Renal cortical epithelial cell (primary cell): ENCODE results near the gene B3GNT3. TPM values are rescaled to one million over a fixed set of nuclear protein-coding genes. Genes with fewer than 3 reads are reported as not detected.

Source experiments
- DNase-seq: peaks from one replicate; pipeline ENCODE4 v3.0.0-alpha.2; 2011; ENCODE audit warnings: low read depth
- total RNA-seq: library from RNA; depleted of rRNA; stranded (reverse); fragments of >200 nt; gene quantifications from 2 replicates; pipeline ENCODE4 v1.2.3, GENCODE V29; 2014

The B3GNT3 gene, protein sequence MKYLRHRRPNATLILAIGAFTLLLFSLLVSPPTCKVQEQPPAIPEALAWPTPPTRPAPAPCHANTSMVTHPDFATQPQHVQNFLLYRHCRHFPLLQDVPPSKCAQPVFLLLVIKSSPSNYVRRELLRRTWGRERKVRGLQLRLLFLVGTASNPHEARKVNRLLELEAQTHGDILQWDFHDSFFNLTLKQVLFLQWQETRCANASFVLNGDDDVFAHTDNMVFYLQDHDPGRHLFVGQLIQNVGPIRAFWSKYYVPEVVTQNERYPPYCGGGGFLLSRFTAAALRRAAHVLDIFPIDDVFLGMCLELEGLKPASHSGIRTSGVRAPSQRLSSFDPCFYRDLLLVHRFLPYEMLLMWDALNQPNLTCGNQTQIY
- 0.80 and 6.8 TPM in 2 replicates for total RNA-seq

DNA sequence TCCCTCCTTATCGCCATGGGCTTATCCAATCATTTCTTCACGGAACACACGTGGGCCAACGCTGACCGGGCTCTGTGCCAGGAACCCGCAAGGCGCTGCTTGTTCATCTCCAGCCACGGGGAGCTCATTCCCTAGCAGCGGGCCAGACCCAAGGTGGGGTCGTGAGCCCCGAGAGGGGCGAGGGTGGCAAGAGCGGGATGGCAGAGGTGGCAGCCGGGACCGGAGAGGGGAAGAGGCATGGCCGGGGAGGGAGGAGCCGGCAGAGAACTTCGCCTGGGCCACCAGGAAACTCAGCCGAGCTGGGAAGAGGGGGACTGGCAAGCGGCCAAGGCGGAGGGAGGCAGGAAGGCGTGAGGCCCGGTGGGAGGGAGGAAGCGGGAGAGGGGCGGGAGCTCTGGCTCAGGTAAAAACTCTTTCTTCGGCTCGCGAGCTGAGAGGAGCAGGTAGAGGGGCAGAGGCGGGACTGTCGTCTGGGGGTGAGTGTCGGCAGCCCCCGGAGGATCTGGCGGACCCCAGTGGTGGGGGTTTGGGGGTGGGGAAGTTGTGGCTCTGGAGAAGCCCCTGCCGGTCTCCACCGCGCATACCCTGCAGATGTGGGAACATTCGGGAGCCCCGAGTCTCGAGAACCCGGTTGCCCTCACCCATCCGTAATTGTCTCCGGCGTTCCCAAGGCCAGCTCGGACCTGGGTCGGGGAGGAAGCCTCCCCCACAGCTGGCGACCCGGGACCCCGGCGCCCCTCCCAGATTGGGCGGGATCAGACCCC, at the start of gene B3GNT3:
Gene B3GNT3 (plus strand): TSS at position 408 of the 764 bp plus-strand sequence. CDS start 12,670 bp downstream, outside the sequence.
- peak; percentile 29 for DNase-seq

DNA sequence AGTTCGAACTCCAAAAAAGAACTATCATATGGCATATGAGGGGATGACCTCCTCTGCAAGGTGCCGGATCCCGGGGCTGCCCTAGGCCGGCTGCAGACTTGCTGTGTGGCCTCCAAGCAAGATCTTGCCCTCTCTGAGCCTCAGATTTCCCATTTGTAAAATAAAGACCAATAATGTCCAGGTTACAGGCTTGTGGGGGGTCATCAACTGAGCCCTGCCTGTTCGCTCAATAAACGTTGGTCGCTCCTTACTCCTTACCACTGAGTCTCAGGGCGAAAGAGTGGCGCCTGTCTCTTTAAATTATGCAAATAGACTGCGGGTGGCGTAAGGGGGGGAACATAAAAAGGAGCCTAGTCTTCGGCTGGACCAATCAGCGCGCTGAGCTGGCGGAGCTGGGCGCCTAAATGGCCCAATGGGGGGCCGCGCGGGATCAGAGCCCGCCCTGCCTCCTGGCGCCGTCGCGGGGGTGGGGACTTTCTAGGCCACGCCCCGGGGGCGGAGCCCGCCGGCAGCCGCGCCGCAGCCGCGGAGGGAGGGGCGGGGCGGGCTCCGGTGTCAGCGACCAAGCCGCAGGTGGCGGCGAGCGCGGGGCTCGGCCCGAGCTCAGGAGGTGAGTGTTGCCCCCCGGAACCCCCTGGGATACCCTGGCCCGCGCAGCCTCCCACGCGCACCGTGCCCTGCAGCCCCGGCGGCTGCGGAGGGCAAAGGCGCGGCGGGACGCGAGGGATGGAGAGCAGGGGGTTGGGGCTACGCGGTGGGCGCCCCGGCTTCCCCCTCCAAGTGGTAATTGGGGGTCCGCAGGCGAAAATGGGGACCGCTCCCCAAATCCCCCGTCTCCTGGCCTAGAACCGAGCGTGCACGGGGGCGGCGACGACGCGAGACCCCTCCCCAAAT, 47.5 kb upstream of the B3GNT3 start:
- peak; percentile 86 for DNase-seq

DNA sequence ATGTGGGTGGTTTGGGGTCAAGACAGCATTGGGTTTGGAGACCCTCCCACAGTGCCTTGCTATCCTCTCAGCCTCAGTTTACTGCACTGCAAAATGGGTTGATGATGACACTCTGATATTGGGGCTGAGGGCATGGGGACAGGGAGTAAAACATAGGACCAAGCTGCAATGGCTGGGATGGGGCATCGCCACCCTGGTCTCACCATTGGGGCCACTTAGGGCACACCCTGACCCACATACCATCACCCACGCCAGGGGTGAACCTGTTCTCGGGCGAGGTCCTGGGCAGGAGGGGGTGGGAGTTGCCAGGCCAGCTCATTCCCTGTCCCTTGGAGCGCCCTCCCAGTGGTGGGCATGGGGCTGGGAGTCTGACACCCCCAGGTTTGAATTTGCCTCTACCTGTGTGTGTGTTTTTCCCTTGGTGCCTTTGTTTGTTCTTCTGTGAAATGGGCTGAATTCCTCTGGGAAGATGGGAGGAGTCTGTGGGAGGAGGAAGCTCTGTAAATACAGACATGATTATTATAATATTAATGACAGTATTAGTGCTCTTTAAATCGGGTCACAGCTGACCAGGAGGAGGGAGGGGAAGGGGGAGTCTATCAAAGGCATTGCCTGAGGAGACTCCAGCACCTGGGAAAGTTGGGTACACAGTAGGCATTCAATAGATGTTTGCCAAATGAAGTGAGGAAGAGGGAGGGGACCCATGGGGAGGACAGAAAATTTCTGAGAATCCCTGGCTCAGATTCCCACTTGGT, 45.9 kb upstream of the B3GNT3 start:
- no peak for DNase-seq

DNA sequence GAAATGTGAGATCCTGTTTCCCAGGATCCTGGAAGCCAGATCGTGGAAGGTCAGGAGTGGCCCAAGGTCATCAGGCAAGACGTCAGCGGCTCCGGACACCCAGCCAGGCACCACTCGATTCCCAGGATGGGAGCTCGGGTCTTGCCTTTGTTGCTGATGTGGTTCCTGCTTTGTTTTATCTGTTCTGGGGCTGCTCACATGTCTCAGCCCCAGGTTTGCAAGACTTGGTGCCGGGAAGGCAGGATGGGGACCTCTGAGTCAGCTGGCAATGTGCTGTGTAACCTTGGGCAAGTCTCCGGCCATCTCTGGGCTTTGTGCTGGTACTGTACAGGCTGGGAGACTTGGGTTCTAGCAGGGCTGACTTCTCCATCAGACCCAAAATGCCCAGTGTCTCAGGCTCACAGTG, 45.0 kb upstream of the B3GNT3 start:
- DNase-seq = no peak

DNA sequence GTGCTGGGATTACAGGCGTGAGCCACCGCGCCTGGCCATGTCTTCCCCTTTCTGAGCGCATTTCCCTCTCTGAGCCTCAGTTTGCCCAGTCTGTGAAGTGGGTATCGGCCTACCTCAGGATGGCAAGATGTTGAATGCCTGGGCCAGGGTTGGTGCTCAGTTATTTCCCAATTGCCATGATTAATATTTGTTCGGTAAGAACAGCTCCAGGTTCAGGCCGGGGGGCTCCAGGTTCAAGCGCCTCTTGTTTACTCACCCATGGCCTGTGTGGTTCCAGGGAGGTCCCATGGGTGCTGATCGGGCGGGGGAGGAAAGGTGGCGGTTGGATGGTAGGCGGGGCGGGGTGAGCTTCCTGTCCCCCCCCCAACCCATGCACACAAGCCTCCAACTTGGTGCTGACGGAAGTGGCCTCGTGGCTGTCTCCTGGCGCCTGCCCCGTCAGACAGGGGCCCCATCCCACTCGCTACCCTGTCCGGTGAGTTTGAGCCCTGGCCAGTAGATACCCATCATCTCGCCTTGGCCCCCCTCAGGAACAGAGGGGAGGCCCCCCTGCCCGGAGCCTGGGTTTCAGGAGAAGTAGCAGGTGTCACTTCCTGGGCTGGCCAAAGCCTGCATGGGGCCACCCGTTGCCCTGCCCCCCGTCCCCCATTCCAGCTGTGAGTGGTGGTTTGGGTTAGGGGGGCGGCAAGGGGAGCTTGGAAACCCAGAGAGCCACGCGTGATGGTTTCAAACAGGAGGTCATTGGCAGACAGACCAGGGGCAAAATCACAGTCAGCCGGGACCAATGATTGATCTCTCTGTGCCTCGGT, 43.6 kb upstream of the B3GNT3 start, which contains the start of gene FCHO1:
Gene FCHO1 (plus strand): TSS at position 375 of the 809 bp plus-strand sequence. CDS start 3,688 bp downstream, outside the sequence.
- DNase-seq = no peak

DNA sequence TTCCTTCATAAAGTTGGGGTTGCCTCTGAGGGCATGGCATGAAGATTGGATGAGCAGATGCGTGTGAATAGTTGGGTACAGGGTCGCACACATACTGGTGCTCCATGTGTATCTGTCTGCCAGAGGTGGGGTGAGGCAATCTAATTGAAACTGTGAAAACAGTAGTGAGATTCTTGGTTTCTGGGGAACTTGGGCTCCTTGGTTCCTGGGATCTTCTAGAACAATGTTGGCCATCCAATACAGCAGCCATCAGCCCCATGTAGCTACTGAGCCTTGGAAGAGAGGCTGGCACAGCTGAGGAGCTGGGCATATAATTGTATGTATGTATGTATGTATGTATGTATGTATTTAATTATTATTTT, 43.0 kb upstream of the B3GNT3 start:
- DNase-seq = no peak

DNA sequence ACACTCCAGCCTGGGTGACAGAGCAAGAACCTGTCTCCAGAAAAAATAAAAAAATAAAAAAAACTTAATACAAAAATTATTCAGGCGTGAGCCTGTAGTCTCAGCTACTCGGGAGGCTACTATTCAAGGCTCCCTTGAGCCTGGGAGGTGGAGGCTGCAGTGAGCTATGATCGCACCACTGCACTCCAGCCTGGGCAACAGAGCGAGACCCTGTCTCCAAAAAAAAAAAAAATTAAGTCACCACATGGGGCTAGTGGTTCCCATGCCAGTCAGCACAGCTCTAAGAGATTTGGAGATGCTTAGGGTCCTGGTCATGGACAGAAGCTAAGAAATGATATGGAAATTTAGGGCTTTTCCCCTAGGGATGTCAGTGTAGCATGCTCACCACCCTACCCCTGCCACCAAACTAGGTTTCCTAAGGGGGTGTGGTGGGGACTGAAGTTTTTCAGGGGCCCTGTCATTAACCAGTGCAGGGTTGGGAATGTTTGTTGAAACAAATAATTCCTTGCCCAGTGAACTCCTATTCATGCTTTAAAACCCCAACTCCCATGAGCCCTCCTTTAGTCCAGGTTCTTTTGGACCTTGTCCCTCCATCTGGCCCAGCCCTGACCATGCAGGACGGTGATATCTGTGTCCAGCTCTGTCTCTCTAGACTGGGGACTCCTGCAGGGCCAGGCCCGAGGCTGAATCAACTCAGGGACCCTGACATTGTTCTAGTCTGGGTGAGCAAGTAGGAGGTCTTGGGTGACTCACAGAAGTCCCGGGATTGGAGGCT, 41.9 kb upstream of the B3GNT3 start:
- no peak for DNase-seq

DNA sequence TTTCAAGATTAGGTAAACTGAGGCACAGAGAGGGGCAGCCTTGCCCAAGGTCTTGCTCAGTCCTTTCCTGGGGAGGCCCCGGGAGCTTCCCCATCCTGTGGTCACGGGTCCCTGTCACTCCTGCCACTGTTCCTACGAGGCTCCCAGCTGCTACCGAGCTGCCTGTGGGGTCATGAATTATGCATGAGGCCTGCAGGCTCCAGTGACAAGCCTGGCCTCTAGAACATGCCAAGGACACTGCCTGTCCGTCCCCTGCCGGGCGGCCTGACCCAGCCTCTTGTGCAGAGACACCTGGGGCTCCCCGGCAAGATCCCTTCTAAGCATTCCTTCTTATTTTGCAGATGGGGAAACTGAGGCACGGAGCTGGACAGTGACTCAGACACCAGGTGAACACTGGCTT, 41.0 kb upstream of the B3GNT3 start:
- no peak for DNase-seq

DNA sequence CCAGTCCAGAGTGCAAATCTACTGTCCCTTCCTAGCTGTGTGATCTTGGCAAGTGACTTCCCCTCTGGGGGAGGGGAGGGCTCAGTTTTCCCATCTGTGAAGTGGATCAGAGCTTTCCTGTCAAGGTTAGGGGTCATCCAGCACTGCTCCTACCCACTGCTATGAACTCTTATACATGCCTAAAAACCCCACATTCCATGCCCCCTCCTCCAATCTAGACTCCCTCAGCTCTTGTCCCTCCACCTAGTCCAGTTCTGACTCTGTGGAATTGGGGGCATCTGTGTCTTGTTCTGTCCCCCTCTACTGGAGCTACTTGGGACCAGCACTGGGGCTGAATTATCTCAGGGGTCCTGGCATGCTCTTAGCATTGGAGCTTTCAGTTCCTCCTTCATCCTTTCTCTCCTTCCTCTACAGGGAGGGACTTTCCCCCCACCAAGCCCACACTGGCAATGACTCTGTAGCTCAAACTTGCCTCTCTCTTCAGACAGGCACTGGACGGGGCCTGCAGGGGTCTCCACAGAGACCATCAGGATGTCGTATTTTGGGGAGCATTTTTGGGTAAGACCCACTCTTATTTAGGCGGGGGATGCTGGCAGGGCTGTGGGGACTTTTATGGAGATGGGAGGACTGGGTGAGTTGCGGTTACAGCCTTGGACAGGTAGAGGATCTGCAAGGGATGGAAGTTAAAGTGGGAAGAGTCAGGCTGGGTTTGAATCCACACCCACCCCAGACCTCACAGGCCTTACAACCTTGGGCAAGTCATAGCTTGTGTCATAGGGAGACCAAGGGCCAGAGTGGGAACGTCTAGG, 40.1 kb upstream of the B3GNT3 start:
- no peak for DNase-seq

DNA sequence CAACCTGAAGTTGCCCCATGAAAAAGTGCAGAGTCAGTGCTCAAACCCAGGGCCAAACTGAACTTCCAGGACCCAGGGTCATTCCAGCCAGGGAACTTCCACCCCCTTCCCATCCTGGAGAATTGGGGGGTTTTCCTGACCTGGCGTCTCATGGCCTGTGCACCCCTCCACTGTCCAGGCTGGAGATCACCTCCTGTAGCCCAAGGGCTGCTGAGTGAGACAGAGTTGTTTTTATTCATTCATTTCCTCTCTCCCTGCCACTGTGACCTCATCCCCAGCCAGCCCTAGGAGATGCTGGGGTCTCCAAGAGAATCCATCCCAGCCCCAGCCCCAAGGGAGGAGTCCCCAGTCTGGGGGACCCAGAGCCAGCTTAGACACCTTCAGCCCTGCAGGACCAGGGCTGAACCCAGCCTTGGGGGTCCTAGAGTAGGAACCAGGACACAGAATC, 39.5 kb upstream of the B3GNT3 start:
- DNase-seq = no peak

DNA sequence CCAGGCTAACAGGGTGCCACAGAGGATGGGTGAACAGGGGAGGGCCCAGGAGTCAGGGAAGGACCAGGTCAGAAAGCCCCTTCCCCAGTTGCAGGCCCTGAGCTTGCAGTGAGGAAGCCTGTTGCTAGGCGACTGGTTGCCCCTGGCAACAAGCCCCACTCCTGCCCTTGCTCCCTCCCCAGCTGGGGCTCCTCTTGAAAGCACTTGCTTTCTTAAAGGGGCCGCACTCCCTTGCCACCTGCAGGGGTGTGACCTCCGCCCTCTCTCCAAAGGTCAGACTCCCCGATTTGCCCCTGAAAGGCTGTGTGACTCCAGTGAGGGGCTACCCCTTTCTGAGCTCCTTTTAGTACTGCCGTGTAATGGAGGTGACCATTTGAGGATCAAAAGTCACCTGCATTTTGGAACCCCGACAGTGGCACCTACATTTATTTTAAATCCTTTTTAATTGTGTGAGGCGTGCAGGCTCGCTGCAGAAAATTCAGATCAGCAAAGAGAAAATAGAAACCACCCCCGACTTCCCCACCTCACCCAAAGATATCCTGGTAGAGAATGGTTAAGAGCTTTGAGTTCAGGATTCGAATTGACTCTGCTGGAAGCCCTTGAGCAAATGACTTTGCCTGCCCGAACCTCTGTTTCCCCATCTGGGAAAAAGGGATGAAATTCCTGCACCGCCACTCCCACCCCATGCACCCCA, 38.8 kb upstream of the B3GNT3 start:
- peak; percentile 20 for DNase-seq

DNA sequence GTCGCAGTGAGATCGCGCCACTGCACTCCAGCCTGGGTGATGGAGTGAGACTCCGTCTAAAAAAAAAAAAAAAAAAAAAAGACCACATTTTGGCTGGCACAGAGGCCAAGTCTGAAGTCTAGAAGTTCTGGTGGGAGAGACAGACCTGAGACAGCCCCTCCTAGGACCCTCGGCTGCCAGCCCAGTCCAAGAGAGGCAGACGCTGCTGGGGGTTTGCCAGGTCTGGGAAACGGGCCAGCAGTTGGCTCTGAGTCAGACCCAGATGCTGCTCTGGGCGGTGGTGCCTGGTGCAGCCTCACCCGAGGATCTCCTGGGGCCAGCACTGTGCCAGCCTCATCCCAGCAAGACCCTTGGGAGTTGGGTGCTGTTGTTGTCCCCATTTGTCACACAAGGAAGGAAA, 37.8 kb upstream of the B3GNT3 start:
- DNase-seq = peak; percentile 39

DNA sequence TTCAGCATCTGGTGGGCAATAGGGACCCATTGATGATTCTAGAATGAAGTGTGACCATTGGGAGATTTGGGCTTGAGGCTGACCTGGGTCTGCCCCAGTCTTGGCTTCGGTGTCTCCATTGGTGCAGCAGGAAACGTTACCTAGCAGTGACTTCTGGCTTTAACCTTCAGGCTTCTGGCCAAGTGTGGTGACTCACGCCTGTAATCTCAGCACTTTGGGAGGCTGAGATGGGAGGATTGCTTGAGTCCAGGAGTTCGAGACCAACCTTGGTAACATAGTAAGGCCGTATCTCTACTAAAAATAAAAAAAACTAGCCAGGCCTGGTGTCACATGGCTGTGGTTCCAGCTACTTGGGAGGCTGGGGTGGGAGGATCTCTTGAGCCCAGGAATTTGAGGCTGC, 36.4 kb upstream of the B3GNT3 start:
- DNase-seq = no peak

DNA sequence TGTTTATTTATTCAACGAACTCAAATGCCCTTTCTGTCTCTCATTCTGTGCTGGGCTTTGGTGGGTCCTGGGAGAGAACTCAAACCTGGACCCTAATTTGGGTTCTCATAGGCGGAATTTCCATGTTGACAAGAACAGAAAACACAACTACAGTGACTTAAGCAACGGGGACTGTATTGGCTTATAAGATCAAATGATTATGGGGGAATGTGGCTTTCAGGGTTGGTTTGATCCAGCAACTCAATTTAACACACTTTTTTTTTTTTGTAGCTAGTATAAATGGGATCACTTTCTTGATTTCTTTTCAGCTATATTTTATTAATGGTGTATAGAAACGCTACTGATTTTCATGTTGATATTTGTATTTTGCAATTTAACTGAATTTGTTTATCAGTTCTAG, 33.8 kb upstream of the B3GNT3 start:
- no peak for DNase-seq

DNA sequence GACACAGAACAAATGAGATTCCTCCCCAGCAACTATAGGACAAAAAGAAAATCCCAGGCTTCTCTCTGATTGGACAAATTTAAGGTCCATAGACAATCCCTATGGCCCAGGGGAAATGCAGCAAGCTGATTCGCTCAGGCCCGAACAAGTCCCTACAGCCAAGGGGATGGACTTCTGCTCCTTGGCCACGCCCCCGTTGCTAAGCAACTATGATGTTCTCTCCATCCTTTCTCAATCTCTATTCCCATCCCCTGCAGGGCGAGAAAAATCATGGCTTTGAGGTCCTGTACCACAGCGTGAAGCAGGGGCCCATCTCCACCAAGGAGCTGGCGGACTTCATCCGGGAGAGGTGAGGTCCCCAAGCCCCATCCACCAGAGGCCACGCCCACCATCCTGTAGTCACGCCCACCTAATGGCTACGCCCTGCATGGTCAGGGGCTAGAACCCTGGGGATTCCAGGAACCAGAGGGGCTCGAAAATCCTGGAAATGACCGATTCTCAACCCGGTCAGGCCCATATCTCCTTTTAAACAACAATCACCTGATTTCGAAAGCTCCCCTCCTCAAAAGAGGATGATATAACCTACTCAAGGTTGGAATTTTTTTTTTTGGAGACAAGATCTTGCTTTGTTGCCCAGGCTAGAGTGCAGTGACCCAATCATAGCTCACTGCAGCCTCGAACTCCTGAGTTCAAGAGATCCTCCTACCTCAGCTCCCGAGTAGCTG, 32.3 kb upstream of the B3GNT3 start:
- peak; percentile 19 for DNase-seq

DNA sequence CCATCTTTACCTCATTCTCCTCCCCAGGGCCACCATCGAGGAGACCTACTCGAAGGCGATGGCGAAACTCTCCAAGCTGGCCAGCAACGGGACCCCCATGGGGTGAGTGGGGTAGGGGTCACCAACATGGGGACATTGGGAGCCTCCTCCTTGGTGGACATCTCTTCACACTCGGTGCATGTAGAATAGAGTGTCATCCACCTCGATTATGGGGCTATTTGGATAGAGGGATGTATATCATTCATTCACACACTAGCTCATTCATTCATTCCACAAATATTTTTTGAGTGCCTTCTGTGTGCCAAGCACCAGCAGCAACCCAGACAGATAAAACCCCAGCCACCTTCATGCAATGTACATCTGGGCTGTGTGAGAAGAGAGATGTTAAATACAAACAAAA, 30.6 kb upstream of the B3GNT3 start:
- DNase-seq = no peak

DNA sequence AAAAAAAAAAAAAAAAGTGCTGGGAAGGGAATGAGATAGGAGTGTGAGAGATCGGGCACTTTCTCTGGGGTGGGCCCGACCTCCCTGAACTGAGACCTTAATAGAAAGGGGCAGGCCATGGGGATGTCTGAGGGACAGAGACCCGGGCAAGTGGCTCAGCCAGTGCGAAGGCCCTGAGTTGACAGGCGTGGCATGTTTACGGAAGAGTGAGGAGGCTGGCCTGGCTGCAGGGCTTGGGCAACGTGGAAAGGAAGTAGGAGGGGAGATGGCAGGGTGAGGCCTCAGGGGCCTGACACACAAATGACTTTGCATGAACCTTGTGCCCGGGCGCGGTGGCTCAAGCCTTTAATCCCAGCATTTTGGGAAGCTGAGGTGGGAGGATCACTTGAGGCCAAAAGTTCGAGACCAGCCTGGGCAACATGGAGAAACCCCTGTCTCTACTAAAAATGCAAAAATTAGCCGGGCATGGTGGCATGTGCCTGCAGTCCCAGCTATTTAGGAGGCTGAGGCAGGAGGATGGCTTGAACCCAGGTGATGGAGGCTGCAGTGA, 29.8 kb upstream of the B3GNT3 start:
- DNase-seq = no peak
